ENCODE measurements around the gene CDYL2. TPM values are rescaled to one million over a fixed set of nuclear protein-coding genes. Genes with fewer than 3 reads are reported as not detected.

Gene CDYL2
- total and polyA plus RNA-seq, 4 experiments from 2014 or later: 0.91 to 42.4 (median 20.0) TPM

GRCh38 chr16:80569440-80570105 is 234.8 kb downstream of the CDYL2 start:
- Histone ChIP-seq H3K4me1 (ENCODE audit: insufficient read depth, low read length) (peaks cover 21% of the 10 kb centered on the region), H3K4me3 (ENCODE audit: low read length in 2 of 2) (no peak overlapping the region), H3K27ac (ENCODE audit: low read depth, low read length) (no peak overlapping the region), H3K36me3 (ENCODE audit: insufficient read depth, low read length) (no peaks in the 10 kb centered on the region), H3K27me3 (ENCODE audit: insufficient read depth, low read length) (no peaks in the 10 kb centered on the region), H3K9me3 (ENCODE audit: control insufficient read depth in 1 of 2, low read length in 2 of 2) (no peaks in the 10 kb centered on the region)
- ChIA-PET POLR2A (ENCODE audit: partially characterized antibody) (no interaction called here), CTCF (ENCODE audit: partially characterized antibody) (no interaction called here)
- peak in 3 of 5 donors; percentile 17 to 79 (median 19) for DNase-seq
- intact Hi-C loops (cut with micrococcal nuclease): no loop called here
- Mint-ChIP-seq H3K36me3 (peaks cover 0 to 4% of the 10 kb centered on the region in 2 donors), H3K4me1 (peaks cover 22 to 32% (median 29%) of the 10 kb centered on the region in 4 donors), H3K27me3 (peaks cover 0 to 2% of the 10 kb centered on the region in 2 donors), H3K9me3 (peaks cover 0 to 4% (median 0%) of the 10 kb centered on the region in 8 donors), H3K27ac (peak overlapping the region in 4 of 7 donors; percentile 0 to 58 (median 42)), H3K4me3 (peak overlapping the region in 5 of 8 donors; percentile 0 to 73 (median 28))

- intact Hi-C loops (cut with micrococcal nuclease): no loop called here
- H3K27ac Mint-ChIP-seq: peak overlapping the region; percentile 13 to 88 (median 65)
- H3K27me3 Mint-ChIP-seq: peaks cover 0 to 2% of the 10 kb centered on the region in 2 donors
- H3K9me3 Mint-ChIP-seq: no peaks in the 10 kb centered on the region
- H3K36me3 ChIP-seq (ENCODE audit: insufficient read depth, low read length): no peaks in the 10 kb centered on the region
- no peak overlapping the region for H3K27ac ChIP-seq (ENCODE audit: low read depth, low read length)
- peak overlapping the region in 7 of 8 donors; percentile 26 to 62 (median 41) for H3K4me3 Mint-ChIP-seq
- DNase-seq: peak in 1 of 5 donors; percentile 10
- peaks cover 0 to 4% of the 10 kb centered on the region in 2 donors for H3K36me3 Mint-ChIP-seq
- peaks cover 12 to 23% (median 22%) of the 10 kb centered on the region in 4 donors for H3K4me1 Mint-ChIP-seq
- H3K4me1 ChIP-seq (ENCODE audit: insufficient read depth, low read length): peaks cover 21% of the 10 kb centered on the region
- no peaks in the 10 kb centered on the region for H3K27me3 ChIP-seq (ENCODE audit: insufficient read depth, low read length)
- peak overlapping the region in 1 of 2 donors; percentile 22 for H3K4me3 ChIP-seq (ENCODE audit: low read length in 2 of 2)
- POLR2A ChIA-PET (ENCODE audit: partially characterized antibody): interaction anchor here (1.1 to 1.7 kb wide), 4 partner anchors 11 to 27 kb away, joined by 5 to 12 read pairs (median 9); partner anchors contain the start of gene DYNLRB2
- no peaks in the 10 kb centered on the region for H3K9me3 ChIP-seq (ENCODE audit: control insufficient read depth in 1 of 2, low read length in 2 of 2)
- CTCF ChIA-PET (ENCODE audit: partially characterized antibody): interaction anchor here (0.7 to 1.5 kb wide), 4 partner anchors 16 to 38 kb away, joined by 3 to 10 read pairs (median 4); no protein-coding TSS in a partner anchor
These were observed 240.0 kb downstream of the CDYL2 start for GRCh38 chr16:80564394-80564793.

- no peak overlapping the region for H3K27ac ChIP-seq (ENCODE audit: low read depth, low read length)
- H3K4me1 ChIP-seq (ENCODE audit: insufficient read depth, low read length): peaks cover 15% of the 10 kb centered on the region
- no peaks in the 10 kb centered on the region for H3K36me3 ChIP-seq (ENCODE audit: insufficient read depth, low read length)
- no peak overlapping the region for H3K4me3 ChIP-seq (ENCODE audit: low read length in 2 of 2)
- CTCF ChIA-PET (ENCODE audit: partially characterized antibody): interaction anchor here (1.0 kb wide), 1 partner anchor 28 kb away, joined by 3 read pairs; no protein-coding TSS in a partner anchor
- intact Hi-C loops (cut with micrococcal nuclease): no loop called here
- no peak for DNase-seq
- H3K9me3 ChIP-seq (ENCODE audit: control insufficient read depth in 1 of 2, low read length in 2 of 2): no peaks in the 10 kb centered on the region
- no peaks in the 10 kb centered on the region for H3K27me3 ChIP-seq (ENCODE audit: insufficient read depth, low read length)
- peaks cover 7 to 16% (median 14%) of the 10 kb centered on the region in 4 donors for H3K4me1 Mint-ChIP-seq
- no peak overlapping the region for H3K4me3 Mint-ChIP-seq
- H3K36me3 Mint-ChIP-seq: peaks cover 0 to 4% of the 10 kb centered on the region in 2 donors
- POLR2A ChIA-PET (ENCODE audit: partially characterized antibody): no interaction called here
- H3K27ac Mint-ChIP-seq: peak overlapping the region in 1 of 7 donors; percentile 14
- H3K9me3 Mint-ChIP-seq: no peaks in the 10 kb centered on the region
- peaks cover 0 to 2% of the 10 kb centered on the region in 2 donors for H3K27me3 Mint-ChIP-seq
These were observed 241.3 kb downstream of the CDYL2 start for GRCh38 chr16:80563066-80563465.

- POLR2A ChIA-PET (ENCODE audit: partially characterized antibody): interaction anchor here (1.2 kb wide), 1 partner anchor 17 kb away, joined by 3 read pairs; no protein-coding TSS in a partner anchor
- Mint-ChIP-seq H3K36me3 (no peaks in the 10 kb centered on the region), H3K27me3 (peaks cover 0 to 2% of the 10 kb centered on the region in 2 donors), H3K4me1 (peaks cover under 1 to 9% (median 8%) of the 10 kb centered on the region in 4 donors), H3K27ac (no peak overlapping the region), H3K9me3 (no peaks in the 10 kb centered on the region), H3K4me3 (no peak overlapping the region)
- CTCF ChIA-PET (ENCODE audit: partially characterized antibody): no interaction called here
- Histone ChIP-seq H3K36me3 (ENCODE audit: insufficient read depth, low read length) (no peaks in the 10 kb centered on the region), H3K27ac (ENCODE audit: low read depth, low read length) (no peak overlapping the region), H3K27me3 (ENCODE audit: insufficient read depth, low read length) (no peaks in the 10 kb centered on the region), H3K9me3 (ENCODE audit: control insufficient read depth in 1 of 2, low read length in 2 of 2) (no peaks in the 10 kb centered on the region), H3K4me3 (ENCODE audit: low read length in 2 of 2) (no peak overlapping the region), H3K4me1 (ENCODE audit: insufficient read depth, low read length) (peaks cover 8% of the 10 kb centered on the region)
- intact Hi-C loops (cut with micrococcal nuclease): no loop called here
- DNase-seq: no peak
These were observed 245.0 kb downstream of the CDYL2 start for GRCh38 chr16:80559369-80559768.

GRCh38 chr16:80557037-80557436 is 247.4 kb downstream of the CDYL2 start:
- H3K9me3 Mint-ChIP-seq: no peaks in the 10 kb centered on the region
- H3K4me1 Mint-ChIP-seq: peaks cover 3 to 9% (median 8%) of the 10 kb centered on the region in 4 donors
- Histone ChIP-seq H3K36me3 (ENCODE audit: insufficient read depth, low read length) (no peaks in the 10 kb centered on the region), H3K4me1 (ENCODE audit: insufficient read depth, low read length) (peaks cover 6% of the 10 kb centered on the region), H3K27me3 (ENCODE audit: insufficient read depth, low read length) (no peaks in the 10 kb centered on the region), H3K9me3 (ENCODE audit: control insufficient read depth in 1 of 2, low read length in 2 of 2) (no peaks in the 10 kb centered on the region), H3K4me3 (ENCODE audit: low read length in 2 of 2) (no peak overlapping the region), H3K27ac (ENCODE audit: low read depth, low read length) (no peak overlapping the region)
- intact Hi-C loops (cut with micrococcal nuclease): no loop called here
- no peaks in the 10 kb centered on the region for H3K36me3 Mint-ChIP-seq
- POLR2A ChIA-PET (ENCODE audit: partially characterized antibody): no interaction called here
- H3K27ac Mint-ChIP-seq: no peak overlapping the region
- peaks cover 0 to 2% of the 10 kb centered on the region in 2 donors for H3K27me3 Mint-ChIP-seq
- H3K4me3 Mint-ChIP-seq: no peak overlapping the region
- no peak for DNase-seq
- CTCF ChIA-PET (ENCODE audit: partially characterized antibody): interaction anchor here (2.3 kb wide), 1 partner anchor 30 kb away, joined by 5 read pairs; no protein-coding TSS in a partner anchor

- H3K9me3 ChIP-seq (ENCODE audit: control insufficient read depth in 1 of 2, low read length in 2 of 2): no peaks in the 10 kb centered on the region
- H3K4me3 ChIP-seq (ENCODE audit: low read length in 2 of 2): no peak overlapping the region
- H3K27me3 Mint-ChIP-seq: peaks cover 0 to 2% of the 10 kb centered on the region in 2 donors
- H3K36me3 ChIP-seq (ENCODE audit: insufficient read depth, low read length): no peaks in the 10 kb centered on the region
- H3K9me3 Mint-ChIP-seq: no peaks in the 10 kb centered on the region
- DNase-seq: no peak
- no peaks in the 10 kb centered on the region for H3K36me3 Mint-ChIP-seq
- ChIA-PET POLR2A (ENCODE audit: partially characterized antibody) (no interaction called here), CTCF (ENCODE audit: partially characterized antibody) (interaction anchor here (2.3 kb wide), 1 partner anchor 30 kb away, joined by 5 read pairs; no protein-coding TSS in a partner anchor)
- intact Hi-C loops (cut with micrococcal nuclease): no loop called here
- no peak overlapping the region for H3K27ac ChIP-seq (ENCODE audit: low read depth, low read length)
- peaks cover 6% of the 10 kb centered on the region for H3K4me1 ChIP-seq (ENCODE audit: insufficient read depth, low read length)
- peak overlapping the region in 1 of 7 donors; percentile 24 for H3K27ac Mint-ChIP-seq
- H3K4me1 Mint-ChIP-seq: peaks cover 3 to 9% (median 8%) of the 10 kb centered on the region in 4 donors
- H3K4me3 Mint-ChIP-seq: no peak overlapping the region
- H3K27me3 ChIP-seq (ENCODE audit: insufficient read depth, low read length): no peaks in the 10 kb centered on the region
These were observed 247.9 kb downstream of the CDYL2 start for GRCh38 chr16:80556481-80556880.

GRCh38 chr16:80554033-80554432 is 250.4 kb downstream of the CDYL2 start:
- Mint-ChIP-seq H3K9me3 (no peaks in the 10 kb centered on the region), H3K27me3 (no peaks in the 10 kb centered on the region), H3K4me1 (peaks cover 3 to 9% (median 8%) of the 10 kb centered on the region in 4 donors), H3K27ac (peak overlapping the region in 1 of 7 donors; percentile 55), H3K4me3 (no peak overlapping the region), H3K36me3 (no peaks in the 10 kb centered on the region)
- no peak overlapping the region for H3K27ac ChIP-seq (ENCODE audit: low read depth, low read length)
- ChIA-PET CTCF (ENCODE audit: partially characterized antibody) (interaction anchor here (1.2 kb wide), 1 partner anchor 27 kb away, joined by 3 read pairs; no protein-coding TSS in a partner anchor), POLR2A (ENCODE audit: partially characterized antibody) (no interaction called here)
- no peak for DNase-seq
- no peak overlapping the region for H3K4me3 ChIP-seq (ENCODE audit: low read length in 2 of 2)
- no peaks in the 10 kb centered on the region for H3K36me3 ChIP-seq (ENCODE audit: insufficient read depth, low read length)
- H3K4me1 ChIP-seq (ENCODE audit: insufficient read depth, low read length): peaks cover 6% of the 10 kb centered on the region
- H3K27me3 ChIP-seq (ENCODE audit: insufficient read depth, low read length): no peaks in the 10 kb centered on the region
- intact Hi-C loops (cut with micrococcal nuclease): no loop called here
- no peaks in the 10 kb centered on the region for H3K9me3 ChIP-seq (ENCODE audit: control insufficient read depth in 1 of 2, low read length in 2 of 2)

Measured in CD4-positive, alpha-beta memory T cell (primary cell).